GM23338 (cell line): ENCODE results near the gene LRTM1. TPM values are rescaled to one million over a fixed set of nuclear protein-coding genes. Genes with fewer than 3 reads are reported as not detected.

ENCODE experiments used
- ATAC-seq: fragments of 200-7000 bp; cut with Tn5 transposase; 3 replicates; pipeline ENCODE4 v1.9.1; 2020
- DNase-seq: peaks from one replicate; pipeline ENCODE4 v3.0.0-alpha.2; 2015; ENCODE audit warnings: low spot score
- H2AFZ ChIP-seq: fragments of 200-600 bp; sonication (generic); 2 replicates; pipeline ENCODE4 v1.8.0; 2016; ENCODE audit warnings: antibody characterized with exemption, mild to moderate bottlenecking, moderate library complexity
- H3F3A ChIP-seq: fragments of 200-600 bp; sonication (generic); replicated peaks from 2 replicates; pipeline ENCODE4 v1.8.0; 2017; ENCODE audit warnings: antibody characterized with exemption, mixed run types, low read depth
- H3K27ac ChIP-seq: fragments of 200-600 bp; sonication (generic); 2 replicates; pipeline ENCODE4 v1.6.1; 2016; ENCODE audit warnings: low read depth
- H3K27me3 ChIP-seq: fragments of 200-600 bp; sonication (generic); 2 replicates; pipeline ENCODE4 v1.8.0; 2016; ENCODE audit warnings: mild to moderate bottlenecking, mixed run types, moderate library complexity; ENCODE audit not compliant: insufficient read depth
- H3K36me3 ChIP-seq: fragments of 200-600 bp; sonication (generic); 2 replicates; pipeline ENCODE4 v1.8.0; 2016; ENCODE audit warnings: mild to moderate bottlenecking; ENCODE audit not compliant: insufficient read depth
- H3K4me1 ChIP-seq: fragments of 200-600 bp; sonication (generic); 2 replicates; pipeline ENCODE4 v1.8.0; 2016; ENCODE audit warnings: mild to moderate bottlenecking, moderate library complexity; ENCODE audit not compliant: insufficient read depth
- H3K4me2 ChIP-seq: fragments of 200-600 bp; sonication (generic); 2 replicates; pipeline ENCODE4 v1.7.1; 2017; ENCODE audit warnings: mixed run types
- H3K4me3 ChIP-seq: fragments of 200-600 bp; sonication (generic); 2 replicates; pipeline ENCODE4 v1.6.1; 2016; ENCODE audit warnings: mixed run types
- H3K79me2 ChIP-seq: fragments of 200-600 bp; sonication (generic); replicated peaks from 2 replicates; pipeline ENCODE4 v1.8.0; 2017; ENCODE audit warnings: mild to moderate bottlenecking; ENCODE audit not compliant: insufficient read depth
- H3K9me2 ChIP-seq: fragments of 200-600 bp; sonication (generic); 2 replicates; pipeline ENCODE4 v1.8.0; 2017; ENCODE audit not compliant: insufficient read depth
- H4K20me1 ChIP-seq: fragments of 200-600 bp; sonication (generic); replicated peaks from 2 replicates; pipeline ENCODE4 v1.8.0; 2017; ENCODE audit warnings: mild to moderate bottlenecking; ENCODE audit not compliant: insufficient read depth
- H3K27ac Mint-ChIP-seq: 2 replicates; pipeline ENCODE4 v1.8.0; 2020; ENCODE audit warnings: inconsistent platforms, mild to moderate bottlenecking, moderate library complexity, mixed read lengths
- H3K27me3 Mint-ChIP-seq: 3 replicates; pipeline ENCODE4 v1.8.0; 2022; ENCODE audit warnings: low read depth, mild to moderate bottlenecking, moderate library complexity, mixed read lengths, inconsistent platforms; ENCODE audit not compliant: insufficient read depth, poor library complexity
- H3K36me3 Mint-ChIP-seq: 3 replicates; pipeline ENCODE4 v1.8.0; 2021; ENCODE audit warnings: low read depth, mild to moderate bottlenecking, inconsistent platforms, moderate library complexity, mixed read lengths
- H3K4me1 Mint-ChIP-seq: 3 replicates; pipeline ENCODE4 v1.8.0; 2020; ENCODE audit warnings: mild to moderate bottlenecking, inconsistent platforms, mixed read lengths
- H3K4me3 Mint-ChIP-seq: 3 replicates; pipeline ENCODE4 v1.8.0; 2021; ENCODE audit warnings: moderate library complexity, mild to moderate bottlenecking, inconsistent platforms, mixed read lengths
- H3K9me3 Mint-ChIP-seq: 3 replicates; pipeline ENCODE4 v1.8.0; 2020; ENCODE audit warnings: moderate library complexity, mild to moderate bottlenecking, inconsistent platforms, mixed read lengths
- CREB1 ChIP-seq: fragments of 250-450 bp; sonication (Bioruptor Pico); IDR thresholded peaks from 2 replicates; pipeline ENCODE4 v1.5.0; 2020; ENCODE audit warnings: low read depth, mild to moderate bottlenecking, moderate library complexity
- CTCF ChIP-seq, 2 experiments: fragments of 200-600 bp in 1 of 2; sonication (generic) in 1 of 2; conservative IDR thresholded peaks; 2 replicates each; pipeline versions ENCODE4 v1.5.1 to v1.6.1; 2016 to 2017; ENCODE audit warnings: antibody characterized with exemption in 2 of 2, low read depth in 2 of 2, mild to moderate bottlenecking in 2 of 2, moderate library complexity in 1 of 2
- ETS1 ChIP-seq: IDR thresholded peaks from 2 replicates; pipeline ENCODE4 v1.6.1; 2016; ENCODE audit warnings: antibody characterized with exemption
- EZH2 ChIP-seq: fragments of 200-600 bp; sonication (generic); IDR thresholded peaks from one replicate; pipeline ENCODE4 v1.8.0; 2017; ENCODE audit warnings: antibody characterized with exemption, mild to moderate bottlenecking, low read depth; ENCODE audit not compliant: unreplicated experiment
- EZH2phosphoT487 ChIP-seq: fragments of 200-600 bp; sonication (generic); IDR thresholded peaks from one replicate; pipeline ENCODE4 v1.8.1; 2018; ENCODE audit warnings: antibody characterized with exemption; ENCODE audit not compliant: unreplicated experiment
- JUNB ChIP-seq: IDR thresholded peaks from one replicate; pipeline ENCODE4 v1.6.1; 2016; ENCODE audit warnings: antibody characterized with exemption; ENCODE audit not compliant: unreplicated experiment
- NANOG ChIP-seq: IDR thresholded peaks from 2 replicates; pipeline ENCODE4 v1.6.1; 2016; ENCODE audit warnings: antibody characterized with exemption, borderline replicate concordance
- POLR2AphosphoS5 ChIP-seq: IDR thresholded peaks from 2 replicates; pipeline ENCODE4 v1.6.1; 2016; ENCODE audit warnings: antibody characterized with exemption, low read depth
- STAT1 ChIP-seq: IDR thresholded peaks from one replicate; pipeline ENCODE4 v1.6.1; 2016; ENCODE audit warnings: antibody characterized with exemption; ENCODE audit not compliant: unreplicated experiment
- ZNF114 ChIP-seq: fragments of 250-450 bp; sonication (Bioruptor Pico); IDR thresholded peaks from 2 replicates; pipeline ENCODE4 v1.5.0; 2020; ENCODE audit warnings: mild to moderate bottlenecking, moderate library complexity
- ZNF331 ChIP-seq: fragments of 250-450 bp; sonication (Bioruptor Pico); IDR thresholded peaks from 2 replicates; pipeline ENCODE4 v1.5.0; 2020; ENCODE audit warnings: low read depth, mild to moderate bottlenecking, moderate library complexity
- ZNF462 ChIP-seq: fragments of 250-450 bp; sonication (Bioruptor Pico); IDR thresholded peaks from 2 replicates; pipeline ENCODE4 v1.5.0; 2020; ENCODE audit warnings: mild to moderate bottlenecking, moderate library complexity
- polyA plus RNA-seq: library from polyadenylated mRNA; unstranded; fragments of >200 nt; fragmentation: Nextera tagmentation; extraction: Ambion mirVana; gene quantifications from 2 replicates; pipeline ENCODE4 v1.2.1, GENCODE V29; 2016
- total RNA-seq: library from RNA; depleted of rRNA; stranded (reverse); fragments of >200 nt; shearing (Covaris generic); gene quantifications from 2 replicates; pipeline ENCODE4 v1.2.3, GENCODE V29; 2014
- TF ChIP-seq, protein P1 (sequence below): IDR thresholded peaks from one replicate; pipeline ENCODE4 v1.6.1; 2018; ENCODE audit warnings: antibody characterized with exemption; ENCODE audit not compliant: unreplicated experiment

The LRTM1 gene
- total and polyA plus RNA-seq, 2 experiments from 2014 or later: 0.47 TPM; not detected in 1

GRCh38 chr3:54899273-54899672, 28.6 kb downstream of the LRTM1 start:
- Histone ChIP-seq H3K9me2 (no peaks in the 10 kb centered on the region), H3K4me3 (no peak overlapping the region), H3K36me3 (no peaks in the 10 kb centered on the region; the same call in 1 of the 2 replicates), H3K4me1 (0 out of 2 replicates have a peak, but pooled peaks cover 4% of the 10 kb centered on the region), H3F3A (no peaks in the 10 kb centered on the region), H3K27me3 (no peaks in the 10 kb centered on the region), H3K4me2 (no peak overlapping the region), H4K20me1 (no peaks in the 10 kb centered on the region), H3K79me2 (no peaks in the 10 kb centered on the region), H2AFZ (no peak overlapping the region), H3K27ac (no peak overlapping the region)
- no peak overlapping the region for H3K4me3 Mint-ChIP-seq
- no peak overlapping the region for H3K27ac Mint-ChIP-seq
- peaks cover 3% of the 10 kb centered on the region; the same call in 1 of the 3 replicates for H3K36me3 Mint-ChIP-seq
- TF ChIP-seq CREB1 (no peak), EZH2phosphoT487 (no peak), POLR2AphosphoS5 (no peak), JUNB (no peak), NANOG (no peak), ZNF462 (CRISPR knock-in tag) (no peak), EZH2 (no peak), STAT1 (no peak), CTCF (conservative IDR thresholded peaks at IDR 0.05; ENCODE audit: low read depth in 2 of 2) (no peak), ETS1 (no peak), ZNF114 (CRISPR knock-in tag) (no peak), ZNF331 (CRISPR knock-in tag) (no peak)
- TF ChIP-seq, protein P1, sequence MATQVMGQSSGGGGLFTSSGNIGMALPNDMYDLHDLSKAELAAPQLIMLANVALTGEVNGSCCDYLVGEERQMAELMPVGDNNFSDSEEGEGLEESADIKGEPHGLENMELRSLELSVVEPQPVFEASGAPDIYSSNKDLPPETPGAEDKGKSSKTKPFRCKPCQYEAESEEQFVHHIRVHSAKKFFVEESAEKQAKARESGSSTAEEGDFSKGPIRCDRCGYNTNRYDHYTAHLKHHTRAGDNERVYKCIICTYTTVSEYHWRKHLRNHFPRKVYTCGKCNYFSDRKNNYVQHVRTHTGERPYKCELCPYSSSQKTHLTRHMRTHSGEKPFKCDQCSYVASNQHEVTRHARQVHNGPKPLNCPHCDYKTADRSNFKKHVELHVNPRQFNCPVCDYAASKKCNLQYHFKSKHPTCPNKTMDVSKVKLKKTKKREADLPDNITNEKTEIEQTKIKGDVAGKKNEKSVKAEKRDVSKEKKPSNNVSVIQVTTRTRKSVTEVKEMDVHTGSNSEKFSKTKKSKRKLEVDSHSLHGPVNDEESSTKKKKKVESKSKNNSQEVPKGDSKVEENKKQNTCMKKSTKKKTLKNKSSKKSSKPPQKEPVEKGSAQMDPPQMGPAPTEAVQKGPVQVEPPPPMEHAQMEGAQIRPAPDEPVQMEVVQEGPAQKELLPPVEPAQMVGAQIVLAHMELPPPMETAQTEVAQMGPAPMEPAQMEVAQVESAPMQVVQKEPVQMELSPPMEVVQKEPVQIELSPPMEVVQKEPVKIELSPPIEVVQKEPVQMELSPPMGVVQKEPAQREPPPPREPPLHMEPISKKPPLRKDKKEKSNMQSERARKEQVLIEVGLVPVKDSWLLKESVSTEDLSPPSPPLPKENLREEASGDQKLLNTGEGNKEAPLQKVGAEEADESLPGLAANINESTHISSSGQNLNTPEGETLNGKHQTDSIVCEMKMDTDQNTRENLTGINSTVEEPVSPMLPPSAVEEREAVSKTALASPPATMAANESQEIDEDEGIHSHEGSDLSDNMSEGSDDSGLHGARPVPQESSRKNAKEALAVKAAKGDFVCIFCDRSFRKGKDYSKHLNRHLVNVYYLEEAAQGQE: no peak
- H3K27me3 Mint-ChIP-seq: peaks cover 2% of the 10 kb centered on the region
- no peak for DNase-seq
- H3K4me1 Mint-ChIP-seq: peaks cover 7% of the 10 kb centered on the region; the same call in 2 of the 3 replicates
- H3K9me3 Mint-ChIP-seq: no peaks in the 10 kb centered on the region
- no peak for ATAC-seq
